ENCODE results near the gene PPCS. TPM values are rescaled to one million over a fixed set of nuclear protein-coding genes. Genes with fewer than 3 reads are reported as not detected.

The PPCS gene
- total and polyA plus RNA-seq, 2 experiments from 2014 or later, result 79.0 to 98.6 TPM

- Histone ChIP-seq H4K20me1 (ENCODE audit: insufficient read depth, poor library complexity, severe bottlenecking) (no peaks in the 10 kb centered on the region), H3K4me2 (no peak overlapping the region), H3K79me2 (no peaks in the 10 kb centered on the region), H3K4me1 (ENCODE audit: insufficient read depth) (peaks cover 4% of the 10 kb centered on the region), H3K27ac (no peak overlapping the region), H2AFZ (no peak overlapping the region), H3K27me3 (no peaks in the 10 kb centered on the region), H3K9me3 (ENCODE audit: low read depth) (no peaks in the 10 kb centered on the region), H3K9me2 (replicated peaks; ENCODE audit: insufficient read depth) (no peaks in the 10 kb centered on the region), H3K36me3 (replicated peaks; ENCODE audit: insufficient read depth, low read depth) (no peaks in the 10 kb centered on the region), H3K4me3 (no peak overlapping the region)
- TF ChIP-seq EZH2 (IDR thresholded peaks at IDR 0.05; ENCODE audit: borderline replicate concordance) (no peak), EZH2phosphoT487 (IDR thresholded peaks at IDR 0.05; ENCODE audit: low read depth, severe bottlenecking, unreplicated experiment) (no peak), CTCF (IDR thresholded peaks at IDR 0.05; ENCODE audit: poor library complexity) (no peak)
- 81% methylated on average over 4 of the region's 4 CpGs for WGBS (ENCODE audit: low lambda C conversion rate, missing lambda C conversion rate)
- no peak for DNase-seq (ENCODE audit: low spot score)
Observed at GRCh38 chr1:42424201-42424600, 32.1 kb upstream of the PPCS start.

GRCh38 chr1:42427240-42427639, 29.1 kb upstream of the PPCS start:
- H2AFZ ChIP-seq, result no peak overlapping the region

GRCh38 chr1:42429603-42430002, 26.7 kb upstream of the PPCS start:
- Histone ChIP-seq H3K36me3 (replicated peaks; ENCODE audit: insufficient read depth, low read depth) (no peaks in the 10 kb centered on the region), H4K20me1 (ENCODE audit: insufficient read depth, poor library complexity, severe bottlenecking) (no peaks in the 10 kb centered on the region), H3K4me3 (no peak overlapping the region), H3K27me3 (no peaks in the 10 kb centered on the region), H3K9me2 (replicated peaks; ENCODE audit: insufficient read depth) (no peaks in the 10 kb centered on the region), H3K4me1 (ENCODE audit: insufficient read depth) (peaks cover 8% of the 10 kb centered on the region), H3K27ac (peak overlapping the region; percentile 80), H3K79me2 (no peaks in the 10 kb centered on the region), H3K4me2 (no peak overlapping the region), H3K9me3 (ENCODE audit: low read depth) (no peaks in the 10 kb centered on the region), H2AFZ (no peak overlapping the region)
- DNase-seq (ENCODE audit: low spot score), result no peak
- WGBS (ENCODE audit: low lambda C conversion rate, missing lambda C conversion rate), result 64% methylated on average over 1 of the region's 1 CpG
- TF ChIP-seq EZH2 (IDR thresholded peaks at IDR 0.05; ENCODE audit: borderline replicate concordance), result no peak
- TF ChIP-seq EZH2phosphoT487 (IDR thresholded peaks at IDR 0.05; ENCODE audit: low read depth, severe bottlenecking, unreplicated experiment), result no peak
- TF ChIP-seq CTCF (IDR thresholded peaks at IDR 0.05; ENCODE audit: poor library complexity), result no peak

More at GRCh38 chr1:42427240-42427639, 29.1 kb upstream of the PPCS start:
- Histone ChIP-seq H3K79me2 (no peaks in the 10 kb centered on the region), H3K9me3 (ENCODE audit: low read depth) (no peaks in the 10 kb centered on the region), H4K20me1 (ENCODE audit: insufficient read depth, poor library complexity, severe bottlenecking) (no peaks in the 10 kb centered on the region), H3K27me3 (no peaks in the 10 kb centered on the region), H3K4me2 (no peak overlapping the region), H3K36me3 (replicated peaks; ENCODE audit: insufficient read depth, low read depth) (no peaks in the 10 kb centered on the region), H3K4me3 (no peak overlapping the region), H3K27ac (no peak overlapping the region), H3K4me1 (ENCODE audit: insufficient read depth) (peaks cover 8% of the 10 kb centered on the region), H3K9me2 (replicated peaks; ENCODE audit: insufficient read depth) (no peaks in the 10 kb centered on the region)
- no peak for DNase-seq (ENCODE audit: low spot score)
- TF ChIP-seq CTCF (IDR thresholded peaks at IDR 0.05; ENCODE audit: poor library complexity) (no peak), EZH2 (IDR thresholded peaks at IDR 0.05; ENCODE audit: borderline replicate concordance) (no peak), EZH2phosphoT487 (IDR thresholded peaks at IDR 0.05; ENCODE audit: low read depth, severe bottlenecking, unreplicated experiment) (no peak)
- WGBS (ENCODE audit: low lambda C conversion rate, missing lambda C conversion rate), result 82% methylated on average over 4 of the region's 4 CpGs

Measured in hepatocyte (in vitro differentiated cells).